Trophoblast cell (in vitro differentiated cells and primary cell): Measurements from ENCODE around the gene DLG3. TPM values are rescaled to one million over a fixed set of nuclear protein-coding genes. Genes with fewer than 3 reads are reported as not detected.
"Not testable (repeated sequence)": the region's sequence is repeated elsewhere in the genome, so short reads cannot be mapped to it uniquely, and the experiment has no call there.

Experiments used
- DNase-seq, 2 donors: peaks; one replicate each; pipeline ENCODE4 v3.0.0-alpha.2; 2016
- H2AFZ ChIP-seq: 2 replicates; pipeline ENCODE4 v1.6.1; 2013; ENCODE audit warnings: low read length, moderate library complexity, mild to moderate bottlenecking; ENCODE audit not compliant: insufficient read depth, poor library complexity
- H2AK5ac ChIP-seq: 2 replicates; pipeline ENCODE4 v1.6.1; 2013; ENCODE audit warnings: mild to moderate bottlenecking, low read length
- H2BK120ac ChIP-seq: 2 replicates; pipeline ENCODE4 v1.6.1; 2013; ENCODE audit warnings: low read length, mild to moderate bottlenecking, moderate library complexity; ENCODE audit not compliant: insufficient read depth, poor library complexity
- H2BK12ac ChIP-seq: 2 replicates; pipeline ENCODE4 v1.6.1; 2013; ENCODE audit warnings: mild to moderate bottlenecking, low read length, moderate library complexity
- H2BK5ac ChIP-seq: 2 replicates; pipeline ENCODE4 v1.6.1; 2013; ENCODE audit warnings: low read length, low read depth, moderate library complexity, mild to moderate bottlenecking; ENCODE audit not compliant: poor library complexity
- H3K14ac ChIP-seq: 2 replicates; pipeline ENCODE4 v1.6.1; 2013; ENCODE audit warnings: mild to moderate bottlenecking, low read length
- H3K18ac ChIP-seq: 2 replicates; pipeline ENCODE4 v1.6.1; 2013; ENCODE audit warnings: mild to moderate bottlenecking, low read length
- H3K23ac ChIP-seq: 2 replicates; pipeline ENCODE4 v1.6.1; 2013; ENCODE audit warnings: low read length
- H3K27ac ChIP-seq: 2 replicates; pipeline ENCODE4 v1.5.1; 2013; ENCODE audit warnings: low read depth, mild to moderate bottlenecking, inconsistent platforms, low read length, moderate library complexity
- H3K27me3 ChIP-seq: 2 replicates; pipeline ENCODE4 v1.6.1; 2013; ENCODE audit warnings: inconsistent platforms, mild to moderate bottlenecking, low read length, moderate library complexity; ENCODE audit not compliant: insufficient read depth
- H3K36me3 ChIP-seq, 2 experiments: 1 replicate in 1 of 2; 2 replicates in 1 of 2; pipeline ENCODE4 v1.6.1; 2013; ENCODE audit warnings: low read length in 2 of 2, mild to moderate bottlenecking in 2 of 2, moderate library complexity in 1 of 2; ENCODE audit not compliant: insufficient read depth in 2 of 2, control insufficient read depth in 1 of 2
- H3K4ac ChIP-seq: 2 replicates; pipeline ENCODE4 v1.6.1; 2013; ENCODE audit warnings: low read depth, mild to moderate bottlenecking, low read length, moderate library complexity
- H3K4me1 ChIP-seq, 2 experiments: 1 replicate in 1 of 2; 2 replicates in 1 of 2; pipeline ENCODE4 v1.6.1; 2013; ENCODE audit warnings: low read length in 2 of 2, mild to moderate bottlenecking in 2 of 2, moderate library complexity in 1 of 2; ENCODE audit not compliant: insufficient read depth in 2 of 2, control insufficient read depth in 1 of 2
- H3K4me2 ChIP-seq: 2 replicates; pipeline ENCODE4 v1.6.1; 2013; ENCODE audit warnings: inconsistent platforms, mild to moderate bottlenecking, low read length, moderate library complexity
- H3K4me3 ChIP-seq: 2 replicates; pipeline ENCODE4 v1.5.1; 2013; ENCODE audit warnings: mild to moderate bottlenecking, low read depth, low read length, inconsistent platforms
- H3K79me1 ChIP-seq: one replicate; pipeline ENCODE4 v1.6.1; 2013; ENCODE audit warnings: low read length
- H3K79me2 ChIP-seq: 2 replicates; pipeline ENCODE4 v1.6.1; 2013; ENCODE audit warnings: low read length, mild to moderate bottlenecking; ENCODE audit not compliant: control insufficient read depth, insufficient read depth, poor library complexity
- H3K9ac ChIP-seq: 2 replicates; pipeline ENCODE4 v1.6.1; 2013; ENCODE audit warnings: mild to moderate bottlenecking, low read length
- H3K9me3 ChIP-seq: 2 replicates; pipeline ENCODE4 v1.6.1; 2013; ENCODE audit warnings: low read depth, mild to moderate bottlenecking, control low read depth, inconsistent platforms, low read length; ENCODE audit not compliant: insufficient read depth
- H4K12ac ChIP-seq: 2 replicates; pipeline ENCODE4 v1.6.1; 2013; ENCODE audit warnings: low read depth, mild to moderate bottlenecking, low read length, moderate library complexity
- H4K8ac ChIP-seq: 2 replicates; pipeline ENCODE4 v1.6.1; 2013; ENCODE audit warnings: low read depth, mild to moderate bottlenecking, low read length, moderate library complexity
- H4K91ac ChIP-seq: one replicate; pipeline ENCODE4 v1.6.1; 2013; ENCODE audit warnings: low read depth, mild to moderate bottlenecking, low read length, moderate library complexity
- whole genome bisulfite sequencing: extraction: QIAGEN DNeasy Blood & Tissue Kit; methylation state at CpG from one replicate; pipeline ENCODE4 v1.1.7; 2013; ENCODE audit warnings: missing lambda C conversion rate; ENCODE audit not compliant: insufficient read length, insufficient coverage; ENCODE audit errors: extremely low coverage; 5-methylcytosine and 5-hydroxymethylcytosine counted together
- polyA plus RNA-seq: library from polyadenylated mRNA; stranded (reverse); fragments of 200-250 nt; gene quantifications from 2 replicates; pipeline ENCODE4 v1.2.3, GENCODE V29; 2013

DLG3 gene
- polyA plus RNA-seq, result 18.6 and 22.7 TPM in 2 replicates

DNA sequence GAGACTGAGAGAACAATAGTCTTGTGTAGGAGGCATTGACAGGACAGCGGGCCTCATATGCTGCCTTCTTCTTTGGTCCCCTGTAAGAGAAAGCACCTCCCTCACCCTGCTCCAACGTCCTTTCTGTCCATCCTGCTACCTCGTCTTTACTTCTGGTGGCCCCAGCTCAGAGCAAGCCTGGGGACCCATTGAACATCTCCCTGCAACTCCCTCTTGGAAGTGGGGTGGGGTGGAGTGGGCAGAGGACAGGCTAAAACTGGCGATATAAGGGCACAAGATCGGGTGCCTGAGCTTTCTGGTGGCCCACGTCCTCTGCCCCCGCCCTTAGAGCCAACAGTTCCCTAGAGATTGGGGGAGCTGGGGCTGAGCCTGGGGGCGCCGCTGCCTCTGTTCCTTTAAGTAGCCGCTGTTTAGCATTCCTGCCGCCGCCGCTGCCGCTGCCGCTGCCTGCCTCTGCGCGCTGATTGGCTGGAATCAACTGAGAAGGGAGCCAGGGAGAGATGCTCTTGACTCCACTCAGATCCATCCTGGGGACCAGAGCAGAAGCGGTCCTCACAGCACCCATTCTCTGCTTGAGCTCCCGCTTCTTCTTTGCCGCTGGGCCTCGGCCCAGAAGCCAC, at the start of gene DLG3:
Gene DLG3 (plus strand): TSS at position 510 of the 620 bp plus-strand sequence. CDS start 367 bp downstream, outside the sequence.
- Histone ChIP-seq H3K9me3 (no peaks in the 10 kb centered on the region), H2BK12ac (no peak within 1 kb of the TSS), H2BK5ac (no peak within 1 kb of the TSS), H2BK120ac (no peak within 1 kb of the TSS), H3K4me2 (no peak within 1 kb of the TSS), H3K9ac (no peak within 1 kb of the TSS), H3K27ac (no peak within 1 kb of the TSS), H3K79me1 (no peaks in the 10 kb centered on the region), H3K18ac (no peak within 1 kb of the TSS), H4K12ac (no peak within 1 kb of the TSS), H3K27me3 (peaks cover 13% of the 10 kb centered on the region), H3K36me3 (no peaks in the 10 kb centered on the region), H2AFZ (no peak within 1 kb of the TSS), H4K91ac (no peak within 1 kb of the TSS), H3K79me2 (no peaks in the 10 kb centered on the region), H3K4ac (no peak within 1 kb of the TSS), H3K4me1 (no peaks in the 10 kb centered on the region), H3K14ac (no peak within 1 kb of the TSS), H2AK5ac (no peak within 1 kb of the TSS), H4K8ac (no peak within 1 kb of the TSS), H3K4me3 (no peak within 1 kb of the TSS), H3K23ac (no peak within 1 kb of the TSS)
- WGBS, result no CpG with 5 or more reads among the region's 21 CpGs
- no peak for DNase-seq

DNA sequence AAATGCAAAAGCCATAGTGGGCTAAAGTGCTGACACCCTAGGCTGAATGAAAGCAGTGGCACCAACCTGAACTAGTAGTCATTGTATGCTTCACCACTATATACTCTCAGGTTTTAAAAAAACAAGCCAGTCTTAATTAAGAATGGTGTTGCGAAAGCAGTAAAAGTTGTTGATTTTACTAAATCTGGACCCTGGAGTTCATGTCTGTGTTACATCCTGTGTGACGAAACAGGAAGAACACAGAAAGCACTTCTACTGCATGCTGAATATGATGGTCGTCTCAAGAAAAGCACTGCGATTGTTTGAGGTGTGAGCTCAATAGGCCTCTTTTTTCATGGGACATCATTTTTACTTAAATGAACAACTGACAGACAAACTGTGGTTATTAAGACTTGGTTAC, 45.7 kb upstream of the DLG3 start:
- Histone ChIP-seq H3K79me2 (no peaks in the 10 kb centered on the region), H3K27me3 (no peaks in the 10 kb centered on the region), H3K9ac (no peak overlapping the region), H4K91ac (no peak overlapping the region), H3K4me1 (no peaks in the 10 kb centered on the region), H2BK5ac (no peak overlapping the region), H3K9me3 (no peaks in the 10 kb centered on the region), H3K4me3 (no peak overlapping the region), H4K8ac (no peak overlapping the region), H4K12ac (no peak overlapping the region), H3K27ac (no peak overlapping the region), H3K79me1 (no peaks in the 10 kb centered on the region), H3K23ac (no peak overlapping the region), H2AK5ac (no peak overlapping the region), H3K36me3 (peaks cover 2% of the 10 kb centered on the region in 2 experiments), H2BK12ac (no peak overlapping the region), H3K4me2 (no peak overlapping the region), H3K4ac (no peak overlapping the region), H2BK120ac (no peak overlapping the region), H3K18ac (no peak overlapping the region), H2AFZ (no peak overlapping the region), H3K14ac (no peak overlapping the region)
- no CpG with 5 or more reads among the region's 4 CpGs for WGBS
- no peak for DNase-seq

DNA sequence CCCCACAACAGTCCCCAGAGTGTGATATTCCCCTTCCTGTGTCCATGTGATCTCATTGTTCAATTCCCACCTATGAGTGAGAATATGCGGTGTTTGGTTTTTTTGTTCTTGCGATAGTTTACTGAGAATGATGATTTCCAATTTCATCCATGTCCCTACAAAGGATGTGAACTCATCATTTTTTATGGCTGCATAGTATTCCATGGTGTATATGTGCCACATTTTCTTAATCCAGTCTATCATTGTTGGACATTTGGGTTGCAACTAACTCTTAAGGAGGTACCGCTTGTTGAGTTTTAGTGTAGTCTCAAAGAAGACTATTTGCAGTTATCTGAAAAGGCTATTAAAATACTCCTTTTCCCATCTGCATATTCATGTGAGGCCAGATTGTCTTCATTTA, 44.5 kb upstream of the DLG3 start:
- not testable (repeated sequence) for H3K4me3 ChIP-seq, H3K27ac ChIP-seq, H2AFZ ChIP-seq, H4K8ac ChIP-seq, H3K4ac ChIP-seq, H3K79me1 ChIP-seq, H3K23ac ChIP-seq, H2BK12ac ChIP-seq, H3K4me2 ChIP-seq, H3K27me3 ChIP-seq, H3K36me3 ChIP-seq, H3K4me1 ChIP-seq, H4K91ac ChIP-seq, H3K9ac ChIP-seq, H2AK5ac ChIP-seq, H2BK120ac ChIP-seq, H3K9me3 ChIP-seq, H3K18ac ChIP-seq, H4K12ac ChIP-seq, H3K14ac ChIP-seq, DNase-seq, H2BK5ac ChIP-seq, H3K79me2 ChIP-seq
- WGBS, result no CpG with 5 or more reads among the region's 3 CpGs

DNA sequence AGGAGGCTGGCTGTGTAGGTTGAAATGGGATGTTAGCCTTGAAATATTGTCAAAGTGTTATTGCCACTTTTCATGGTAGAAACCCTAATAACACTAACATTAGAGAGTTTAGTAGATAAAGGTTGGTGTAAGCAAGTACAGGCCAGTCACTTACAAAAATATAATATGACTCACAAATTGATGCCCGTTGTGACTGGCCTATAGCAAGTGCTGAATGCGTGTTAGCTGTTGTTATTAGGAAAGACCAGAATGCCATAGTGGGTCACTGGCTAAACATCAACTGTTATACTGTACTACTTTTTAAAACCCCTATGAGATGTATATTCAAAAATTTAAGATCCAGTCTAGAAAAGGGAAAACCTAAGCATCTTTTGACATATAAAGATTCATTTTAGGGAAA, 41.9 kb upstream of the DLG3 start:
- no CpG with 5 or more reads among the region's 2 CpGs for WGBS
- no peak overlapping the region for H3K4me3 ChIP-seq
- no peak overlapping the region for H2AK5ac ChIP-seq
- H3K9me3 ChIP-seq, result no peaks in the 10 kb centered on the region
- H3K14ac ChIP-seq, result no peak overlapping the region
- no peaks in the 10 kb centered on the region for H3K27me3 ChIP-seq
- no peak overlapping the region for H2BK5ac ChIP-seq
- H3K9ac ChIP-seq, result no peak overlapping the region
- no peak overlapping the region for H3K4ac ChIP-seq
- H3K18ac ChIP-seq, result no peak overlapping the region
- no peaks in the 10 kb centered on the region for H3K4me1 ChIP-seq
- H2BK120ac ChIP-seq, result no peak overlapping the region
- H4K8ac ChIP-seq, result no peak overlapping the region
- H3K79me1 ChIP-seq, result no peaks in the 10 kb centered on the region
- no peak overlapping the region for H2AFZ ChIP-seq
- peaks cover 5 to 9% of the 10 kb centered on the region in 2 experiments for H3K36me3 ChIP-seq
- H3K4me2 ChIP-seq, result no peak overlapping the region
- H3K79me2 ChIP-seq, result no peaks in the 10 kb centered on the region
- DNase-seq, result no peak
- no peak overlapping the region for H4K91ac ChIP-seq
- no peak overlapping the region for H3K27ac ChIP-seq
- no peak overlapping the region for H4K12ac ChIP-seq
- H2BK12ac ChIP-seq, result no peak overlapping the region
- H3K23ac ChIP-seq, result no peak overlapping the region
